Spleen (tissue), 7 donors: Measurements from ENCODE around the gene ELF2.

ENCODE experiments used
- CTCF ChIP-seq, 11 experiments: fragments of 200-600 bp in 7 of 11; fragments of 450-650 bp in 4 of 11; sonication (generic) in 4 of 11; IDR thresholded peaks in 8 of 11; conservative IDR thresholded peaks in 3 of 11; 1 replicate in 7 of 11; 2 replicates in 4 of 11; pipeline versions ENCODE4 v1.4.0 to v1.8.0; 2016 to 2021; ENCODE audit warnings: antibody characterized with exemption in 11 of 11, inconsistent platforms in 4 of 11, mild to moderate bottlenecking in 1 of 11
- POLR2A ChIP-seq, 3 donors: fragments of 450-650 bp; IDR thresholded peaks; one replicate each; pipeline ENCODE4 v1.5.1; 2017; ENCODE audit warnings: antibody characterized with exemption in 3 of 3, mild to moderate bottlenecking in 1 of 3
- donor health status: DM: no; HTN: no; CAD: no; lungs with moderate emphysema.
- donor health status: DM: no; HTN: no; CAD: no.
- donor health status: DM: no; HTN: no; CAD: no.

DNA sequence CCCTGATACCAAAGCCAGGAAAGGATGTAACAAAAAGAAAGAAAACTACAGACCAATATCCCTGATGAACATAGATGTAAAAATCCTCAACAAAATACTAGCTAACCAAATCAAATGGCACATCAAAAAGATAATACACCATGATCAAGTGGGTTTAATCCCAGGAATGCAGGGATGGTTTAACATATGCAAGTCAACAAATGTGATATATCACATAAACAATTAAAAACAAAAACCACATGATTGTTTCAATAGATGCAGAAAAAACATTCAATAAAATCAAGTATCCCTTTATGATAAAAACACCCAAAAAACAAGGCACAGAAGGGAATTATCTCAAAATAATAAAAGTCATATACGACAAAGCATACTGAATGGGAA, 31.5 kb downstream of the ELF2 start:
- TF ChIP-seq POLR2A (IDR thresholded peaks at IDR 0.05) (no peak), CTCF (IDR thresholded peaks at IDR 0.05 in 8 of 11, conservative IDR thresholded peaks at IDR 0.05 in 3 of 11) (no peak)
